ENCODE data around the gene WDFY3. TPM values are rescaled to one million over a fixed set of nuclear protein-coding genes. Genes with fewer than 3 reads are reported as not detected.

Gene WDFY3
- total and polyA plus RNA-seq, 2 of the 13 experiments (the other 11 are each of a cell fraction or from before 2014, with no cell fraction given): 16.7 to 24.5 TPM

- intact Hi-C loops (cut with micrococcal nuclease; ENCODE audit: unreplicated experiment): no loop called here
- CTCF ChIA-PET (ENCODE audit: low intra/inter-chr PET ratio, low total read pairs): no interaction called here
Measured at GRCh38 chr4:84737656-84738055, 228.8 kb downstream of the WDFY3 start.

GRCh38 chr4:84734037-84734436 is 232.5 kb downstream of the WDFY3 start:
- no peaks in the 10 kb centered on the region for H3K27me3 ChIP-seq (ENCODE audit: control insufficient read depth in 1 of 2, insufficient read depth in 2 of 2, low read length in 2 of 2)
- H3K4me2 ChIP-seq (ENCODE audit: low read depth, low read length): no peak overlapping the region
- H3K4me3 ChIP-seq (replicated peaks in 1 of 3; ENCODE audit: insufficient read depth in 1 of 3, low read depth in 2 of 3, low read length in 3 of 3): no peak overlapping the region
- intact Hi-C loops (cut with micrococcal nuclease; ENCODE audit: unreplicated experiment) (no loop called here), in situ Hi-C loops (cut with HindIII; ENCODE audit: extremely low pct_ligation_motif_present, low pct_unique_long_range_greater_than_20kb) (no loop called here)
- no peaks in the 10 kb centered on the region for H3K79me2 ChIP-seq (ENCODE audit: insufficient read depth, low read length)
- no peak overlapping the region for H2AFZ ChIP-seq (ENCODE audit: low read length)
- H3K36me3 ChIP-seq (replicated peaks in 1 of 2; ENCODE audit: control insufficient read depth in 1 of 2, insufficient read depth in 2 of 2, low read length in 2 of 2): peaks cover 5 to 48% of the 10 kb centered on the region in 2 experiments; a peak in 2 of 5 replicates
- POLR2A ChIA-PET: no interaction called here
- H3K27ac ChIP-seq (ENCODE audit: extremely low read length, insufficient read depth, low read length): no peak overlapping the region
- CTCF ChIA-PET (ENCODE audit: low intra/inter-chr PET ratio, low total read pairs): no interaction called here
- H4K20me1 ChIP-seq (ENCODE audit: insufficient read depth, low read length): no peaks in the 10 kb centered on the region
- no peak overlapping the region for H3K9ac ChIP-seq (ENCODE audit: insufficient read depth, low read depth, low read length)
- H3K4me1 ChIP-seq (ENCODE audit: insufficient read depth, low read length): no peaks in the 10 kb centered on the region
- ATAC-seq (no peak), FAIRE-seq (no peak), DNase-seq (ENCODE audit: low spot score) (no peak)
- no TSS peak for BruUV-seq (replicated peaks)
- H3K9me3 ChIP-seq (ENCODE audit: low read length): no peaks in the 10 kb centered on the region
- TF ChIP-seq PHF5A (CRISPR knock-in tag; IDR thresholded peaks at IDR 0.05; ENCODE audit: low read depth, unreplicated experiment) (no peak), HIVEP1 (CRISPR knock-in tag; IDR thresholded peaks at IDR 0.05) (no peak), ATRX (CRISPR knock-in tag; IDR thresholded peaks at IDR 0.05; ENCODE audit: borderline replicate concordance) (no peak), CBFB (CRISPR knock-in tag; IDR thresholded peaks at IDR 0.05) (no peak), KAT8 (CRISPR knock-in tag; IDR thresholded peaks at IDR 0.05) (no peak), DR1 (CRISPR knock-in tag; IDR thresholded peaks at IDR 0.05) (no peak), ZNF749 (CRISPR knock-in tag; IDR thresholded peaks at IDR 0.05; ENCODE audit: borderline replicate concordance) (no peak), PAF1 (CRISPR knock-in tag; IDR thresholded peaks at IDR 0.05) (no peak), MEF2D (CRISPR knock-in tag; IDR thresholded peaks at IDR 0.05) (no peak), PITX1 (CRISPR knock-in tag; IDR thresholded peaks at IDR 0.05) (no peak), ZNF556 (CRISPR knock-in tag; IDR thresholded peaks at IDR 0.05; ENCODE audit: borderline replicate concordance) (no peak), ZNF879 (CRISPR knock-in tag; IDR thresholded peaks at IDR 0.05) (no peak), PAXIP1 (CRISPR knock-in tag; conservative IDR thresholded peaks at IDR 0.05) (no peak)

More at GRCh38 chr4:84737656-84738055, 228.8 kb downstream of the WDFY3 start:
- FAIRE-seq (no peak), DNase-seq (ENCODE audit: low spot score) (no peak), ATAC-seq (no peak)
- Histone ChIP-seq H3K4me2 (ENCODE audit: low read depth, low read length) (no peak overlapping the region), H3K4me3 (replicated peaks in 1 of 3; ENCODE audit: insufficient read depth in 1 of 3, low read depth in 2 of 3, low read length in 3 of 3) (no peak overlapping the region), H3K79me2 (ENCODE audit: insufficient read depth, low read length) (no peaks in the 10 kb centered on the region), H3K27me3 (ENCODE audit: control insufficient read depth in 1 of 2, insufficient read depth in 2 of 2, low read length in 2 of 2) (no peaks in the 10 kb centered on the region; a peak in 1 of 5 replicates), H3K36me3 (replicated peaks in 1 of 2; ENCODE audit: control insufficient read depth in 1 of 2, insufficient read depth in 2 of 2, low read length in 2 of 2) (peaks cover 13 to 57% of the 10 kb centered on the region in 2 experiments), H3K4me1 (ENCODE audit: insufficient read depth, low read length) (no peaks in the 10 kb centered on the region), H4K20me1 (ENCODE audit: insufficient read depth, low read length) (no peaks in the 10 kb centered on the region), H3K9ac (ENCODE audit: insufficient read depth, low read depth, low read length) (no peak overlapping the region), H3K27ac (ENCODE audit: extremely low read length, insufficient read depth, low read length) (no peak overlapping the region), H3K9me3 (ENCODE audit: low read length) (no peaks in the 10 kb centered on the region), H2AFZ (ENCODE audit: low read length) (no peak overlapping the region)
- no peak for TF ChIP-seq ETS1 (CRISPR knock-in tag; IDR thresholded peaks at IDR 0.05)
- in situ Hi-C loops (cut with HindIII; ENCODE audit: extremely low pct_ligation_motif_present, low pct_unique_long_range_greater_than_20kb): no loop called here
- POLR2A ChIA-PET: no interaction called here
- WGBS (ENCODE audit: low lambda C conversion rate): 97% methylated on average over 3 of the region's 3 CpGs
- BruUV-seq (replicated peaks): no TSS peak
